ENCODE measurements around the gene GRAMD2B. TPM values are rescaled to one million over a fixed set of nuclear protein-coding genes. Genes with fewer than 3 reads are reported as not detected.

GRAMD2B gene
- total and polyA plus RNA-seq, 2 of the 13 experiments (the other 11 are each of a cell fraction or from before 2014, with no cell fraction given): 8.1 to 10.6 TPM

GRCh38 chr5:126452477-126452876 lies 29.3 kb downstream of the GRAMD2B start:
- Histone ChIP-seq H2AFZ (ENCODE audit: low read length) (no peak overlapping the region), H3K4me1 (ENCODE audit: insufficient read depth, low read length) (no peaks in the 10 kb centered on the region), H3K79me2 (ENCODE audit: insufficient read depth, low read length) (no peaks in the 10 kb centered on the region), H3K27ac (ENCODE audit: extremely low read length, insufficient read depth, low read length) (no peak overlapping the region), H3K4me2 (ENCODE audit: low read depth, low read length) (no peak overlapping the region), H3K27me3 (ENCODE audit: control insufficient read depth in 1 of 2, insufficient read depth in 2 of 2, low read length in 2 of 2) (no peaks in the 10 kb centered on the region), H3K36me3 (replicated peaks in 1 of 2; ENCODE audit: control insufficient read depth in 1 of 2, insufficient read depth in 2 of 2, low read length in 2 of 2) (no peaks in the 10 kb centered on the region; a peak in 1 of 5 replicates), H3K9me3 (ENCODE audit: low read length) (no peaks in the 10 kb centered on the region), H3K9ac (ENCODE audit: insufficient read depth, low read depth, low read length) (no peak overlapping the region), H3K4me3 (replicated peaks in 1 of 3; ENCODE audit: insufficient read depth in 1 of 3, low read depth in 2 of 3, low read length in 3 of 3) (no peak overlapping the region), H4K20me1 (ENCODE audit: insufficient read depth, low read length) (no peaks in the 10 kb centered on the region)
- FAIRE-seq: no peak
- in situ Hi-C loops (cut with HindIII; ENCODE audit: extremely low pct_ligation_motif_present, low pct_unique_long_range_greater_than_20kb): no loop called here
- no peak for TF ChIP-seq SALL2 (CRISPR knock-in tag; IDR thresholded peaks at IDR 0.05)
- TF ChIP-seq, protein P1, sequence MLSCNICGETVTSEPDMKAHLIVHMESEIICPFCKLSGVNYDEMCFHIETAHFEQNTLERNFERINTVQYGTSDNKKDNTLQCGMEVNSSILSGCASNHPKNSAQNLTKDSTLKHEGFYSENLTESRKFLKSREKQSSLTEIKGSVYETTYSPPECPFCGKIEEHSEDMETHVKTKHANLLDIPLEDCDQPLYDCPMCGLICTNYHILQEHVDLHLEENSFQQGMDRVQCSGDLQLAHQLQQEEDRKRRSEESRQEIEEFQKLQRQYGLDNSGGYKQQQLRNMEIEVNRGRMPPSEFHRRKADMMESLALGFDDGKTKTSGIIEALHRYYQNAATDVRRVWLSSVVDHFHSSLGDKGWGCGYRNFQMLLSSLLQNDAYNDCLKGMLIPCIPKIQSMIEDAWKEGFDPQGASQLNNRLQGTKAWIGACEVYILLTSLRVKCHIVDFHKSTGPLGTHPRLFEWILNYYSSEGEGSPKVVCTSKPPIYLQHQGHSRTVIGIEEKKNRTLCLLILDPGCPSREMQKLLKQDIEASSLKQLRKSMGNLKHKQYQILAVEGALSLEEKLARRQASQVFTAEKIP (CRISPR knock-in tag; IDR thresholded peaks at IDR 0.05; ENCODE audit: borderline replicate concordance): no peak
- no peak for TF ChIP-seq ZNF747 (CRISPR knock-in tag; IDR thresholded peaks at IDR 0.05; ENCODE audit: borderline replicate concordance)
- TF ChIP-seq ZNF230 (CRISPR knock-in tag; IDR thresholded peaks at IDR 0.05): no peak
- no peak for TF ChIP-seq POLR2AphosphoS5 (IDR thresholded peaks at IDR 0.05; ENCODE audit: low read depth, low read length)
- no peak for TF ChIP-seq TEAD3 (CRISPR knock-in tag; optimal IDR thresholded peaks at IDR 0.05; ENCODE audit: borderline replicate concordance)
- ChIA-PET POLR2A (no interaction called here), CTCF (ENCODE audit: low intra/inter-chr PET ratio, low total read pairs) (no interaction called here)
- intact Hi-C loops (cut with micrococcal nuclease; ENCODE audit: unreplicated experiment): no loop called here
- WGBS (ENCODE audit: low lambda C conversion rate): 93% methylated on average over 1 of the region's 1 CpG
- no peak for DNase-seq (ENCODE audit: low spot score)
- no peak for ATAC-seq
- BruUV-seq (replicated peaks): no TSS peak

- Histone ChIP-seq H3K4me1 (ENCODE audit: insufficient read depth, low read length) (no peaks in the 10 kb centered on the region), H3K4me3 (replicated peaks in 1 of 3; ENCODE audit: insufficient read depth in 1 of 3, low read depth in 2 of 3, low read length in 3 of 3) (no peak overlapping the region), H3K9me3 (ENCODE audit: low read length) (no peaks in the 10 kb centered on the region), H4K20me1 (ENCODE audit: insufficient read depth, low read length) (no peaks in the 10 kb centered on the region), H3K79me2 (ENCODE audit: insufficient read depth, low read length) (no peaks in the 10 kb centered on the region), H3K27ac (ENCODE audit: extremely low read length, insufficient read depth, low read length) (no peak overlapping the region), H2AFZ (ENCODE audit: low read length) (no peak overlapping the region), H3K9ac (ENCODE audit: insufficient read depth, low read depth, low read length) (no peak overlapping the region), H3K4me2 (ENCODE audit: low read depth, low read length) (no peak overlapping the region), H3K27me3 (ENCODE audit: control insufficient read depth in 1 of 2, insufficient read depth in 2 of 2, low read length in 2 of 2) (no peaks in the 10 kb centered on the region), H3K36me3 (replicated peaks in 1 of 2; ENCODE audit: control insufficient read depth in 1 of 2, insufficient read depth in 2 of 2, low read length in 2 of 2) (no peaks in the 10 kb centered on the region; a peak in 1 of 5 replicates)
- intact Hi-C loops (cut with micrococcal nuclease; ENCODE audit: unreplicated experiment) (no loop called here), in situ Hi-C loops (cut with HindIII; ENCODE audit: extremely low pct_ligation_motif_present, low pct_unique_long_range_greater_than_20kb) (no loop called here)
- no peak for FAIRE-seq
- WGBS (ENCODE audit: low lambda C conversion rate): 76% methylated on average over 7 of the region's 7 CpGs
- BruUV-seq (replicated peaks): no TSS peak
- no peak for DNase-seq (ENCODE audit: low spot score)
- no peak for ATAC-seq
- POLR2A ChIA-PET: no interaction called here
- CTCF ChIA-PET (ENCODE audit: low intra/inter-chr PET ratio, low total read pairs): no interaction called here
- TF ChIP-seq HMG20A (CRISPR knock-in tag; IDR thresholded peaks at IDR 0.05; ENCODE audit: borderline replicate concordance): no peak
- TF ChIP-seq SNAPC5 (CRISPR knock-in tag; IDR thresholded peaks at IDR 0.05; ENCODE audit: borderline replicate concordance): no peak
- no peak for TF ChIP-seq BCL3 (CRISPR knock-in tag; IDR thresholded peaks at IDR 0.05)
- no peak for TF ChIP-seq RFX1 (IDR thresholded peaks at IDR 0.05)
Observed at GRCh38 chr5:126454081-126454480, 30.9 kb downstream of the GRAMD2B start.

Data from HepG2 (cell line).